NCI-H128 (cell line): ENCODE measurements around the gene LGALS7B.
"Not testable (repeated sequence)": the region's sequence is repeated elsewhere in the genome, so short reads cannot be mapped to it uniquely, and the experiment has no call there.

Source experiments
- DNase-seq: peaks from one replicate; lab custom pipeline; 2025; ENCODE audit not compliant: unreplicated experiment; lab: John Stamatoyannopoulos, UW

Gene LGALS7B

GRCh38 chr19:38816131-38816750 is 27.2 kb downstream of the LGALS7B start:
- DNase-seq: no peak

- DNase-seq: no peak
Measured at GRCh38 chr19:38817081-38817480, 28.1 kb downstream of the LGALS7B start.

GRCh38 chr19:38819231-38819920 is 30.4 kb downstream of the LGALS7B start:
- no peak for DNase-seq

GRCh38 chr19:38821230-38821825 is 32.3 kb downstream of the LGALS7B start:
- DNase-seq: not testable (repeated sequence)

GRCh38 chr19:38825936-38826335 is 36.9 kb downstream of the LGALS7B start:
- not testable (repeated sequence) for DNase-seq

- no peak for DNase-seq
Measured at GRCh38 chr19:38826856-38827551, 38.0 kb downstream of the LGALS7B start.

- DNase-seq: not testable (repeated sequence)
Measured at GRCh38 chr19:38829203-38829602, 40.2 kb downstream of the LGALS7B start.

- DNase-seq: no peak
Measured at GRCh38 chr19:38830039-38830733, 41.2 kb downstream of the LGALS7B start.

- DNase-seq: no peak
Measured at GRCh38 chr19:38831142-38831605, 42.2 kb downstream of the LGALS7B start.

GRCh38 chr19:38833092-38833425 is 44.1 kb downstream of the LGALS7B start:
- DNase-seq: no peak

GRCh38 chr19:38834104-38834490 is 45.1 kb downstream of the LGALS7B start:
- DNase-seq: no peak

- no peak for DNase-seq
Measured at GRCh38 chr19:38834590-38834989, 45.6 kb downstream of the LGALS7B start.

GRCh38 chr19:38836159-38836982 is 47.4 kb downstream of the LGALS7B start:
- no peak for DNase-seq

- DNase-seq: no peak
Measured at GRCh38 chr19:38836983-38837626, 48.1 kb downstream of the LGALS7B start.

GRCh38 chr19:38837656-38838121 is 48.7 kb downstream of the LGALS7B start:
- DNase-seq: no peak

GRCh38 chr19:38838208-38838985 is 49.4 kb downstream of the LGALS7B start:
- no peak for DNase-seq

GRCh38 chr19:38838986-38839761 is 50.2 kb downstream of the LGALS7B start:
- DNase-seq: no peak
